WTC11 (cell line): ENCODE data around the gene SH2D3C. TPM values are rescaled to one million over a fixed set of nuclear protein-coding genes. Genes with fewer than 3 reads are reported as not detected.
A peak's percentile ranks its signal among the peaks of the same experiment; 100 is the strongest.

Experiments used
- ATAC-seq: fragments of 200-7000 bp; cut with Tn5 transposase; 2 replicates; pipeline ENCODE4 v1.10.0; 2021; ENCODE audit warnings: mild to moderate bottlenecking, moderate library complexity
- CTCF ChIA-PET: fragments of 300-600 bp; sonication (Branson Sonifier 250); formaldehyde crosslinking; loops from one replicate; lab custom pipeline; 2021; ENCODE audit warnings: antibody characterized with exemption; lab: Charles Lee
- POLR2A ChIA-PET: fragments of 350-600 bp; sonication (Branson Sonifier 250); formaldehyde crosslinking; loops from one replicate; lab custom pipeline; 2021; ENCODE audit warnings: antibody characterized with exemption; lab: Charles Lee
- DNase-seq: peaks from one replicate; pipeline ENCODE4 v3.0.0; 2021; ENCODE audit warnings: low spot score
- H3K27ac Mint-ChIP-seq: 2 replicates; pipeline ENCODE4 v1.8.0; 2021; ENCODE audit warnings: mixed read lengths
- H3K27me3 Mint-ChIP-seq: 2 replicates; pipeline ENCODE4 v1.8.0; 2021; ENCODE audit warnings: low read depth, mild to moderate bottlenecking, moderate library complexity, mixed read lengths
- H3K36me3 Mint-ChIP-seq: 2 replicates; pipeline ENCODE4 v1.8.0; 2021; ENCODE audit warnings: mixed read lengths
- H3K4me1 Mint-ChIP-seq: 2 replicates; pipeline ENCODE4 v1.8.0; 2022; ENCODE audit warnings: mixed read lengths
- H3K4me3 Mint-ChIP-seq: 2 replicates; pipeline ENCODE4 v1.8.0; 2021; ENCODE audit warnings: mild to moderate bottlenecking, moderate library complexity, mixed read lengths
- H3K9me3 Mint-ChIP-seq: 2 replicates; pipeline ENCODE4 v1.8.0; 2021; ENCODE audit warnings: mixed read lengths
- E2F5 ChIP-seq: sonication (generic); formaldehyde crosslinking; IDR thresholded peaks from 2 replicates; pipeline ENCODE4 v1.8.1; 2022; ENCODE audit warnings: mild to moderate bottlenecking, moderate library complexity, missing genetic modification reagents
- ERG ChIP-seq: fragments of 250-450 bp; sonication (Bioruptor Pico); IDR thresholded peaks from 2 replicates; pipeline ENCODE4 v1.8.0; 2021; ENCODE audit warnings: mild to moderate bottlenecking
- FOXP1 ChIP-seq: sonication (generic); formaldehyde crosslinking; IDR thresholded peaks from 2 replicates; pipeline ENCODE4 v1.8.0; 2022; ENCODE audit warnings: missing genetic modification reagents, mild to moderate bottlenecking, moderate library complexity, borderline replicate concordance
- JAZF1 ChIP-seq: fragments of 250-450 bp; sonication (Bioruptor Pico); IDR thresholded peaks from 2 replicates; pipeline ENCODE4 v1.9.0; 2021; ENCODE audit warnings: moderate library complexity, mild to moderate bottlenecking, inconsistent platforms
- MAX ChIP-seq: sonication (generic); formaldehyde crosslinking; IDR thresholded peaks from 2 replicates; pipeline ENCODE4 v1.8.0; 2022; ENCODE audit warnings: mild to moderate bottlenecking, missing genetic modification reagents
- NFATC4 ChIP-seq: fragments of 250-450 bp; sonication (Bioruptor Pico); IDR thresholded peaks from 2 replicates; pipeline ENCODE4 v1.9.0; 2021; ENCODE audit warnings: mild to moderate bottlenecking
- NFE2L1 ChIP-seq: sonication (generic); formaldehyde crosslinking; IDR thresholded peaks from 2 replicates; pipeline ENCODE4 v1.8.1; 2023; ENCODE audit warnings: missing genetic modification reagents
- RORB ChIP-seq: fragments of 250-450 bp; sonication (Bioruptor Pico); IDR thresholded peaks from 2 replicates; pipeline ENCODE4 v1.9.0; 2021; ENCODE audit warnings: mild to moderate bottlenecking
- SMAD3 ChIP-seq: sonication (generic); formaldehyde crosslinking; IDR thresholded peaks from 2 replicates; pipeline ENCODE4 v1.8.0; 2022; ENCODE audit warnings: missing genetic modification reagents, mild to moderate bottlenecking, borderline replicate concordance
- SMAD4 ChIP-seq: sonication (generic); formaldehyde crosslinking; IDR thresholded peaks from 2 replicates; pipeline ENCODE4 v1.8.0; 2022; ENCODE audit warnings: mild to moderate bottlenecking, missing genetic modification reagents
- SOX15 ChIP-seq: fragments of 250-450 bp; sonication (Bioruptor Pico); IDR thresholded peaks from 2 replicates; pipeline ENCODE4 v1.9.0; 2021; ENCODE audit warnings: mild to moderate bottlenecking
- TEAD4 ChIP-seq: sonication (generic); formaldehyde crosslinking; IDR thresholded peaks from 2 replicates; pipeline ENCODE4 v1.8.0; 2022; ENCODE audit warnings: mild to moderate bottlenecking, missing genetic modification reagents
- USF1 ChIP-seq: sonication (generic); formaldehyde crosslinking; IDR thresholded peaks from 2 replicates; pipeline ENCODE4 v1.8.0; 2022; ENCODE audit warnings: mild to moderate bottlenecking, missing genetic modification reagents
- ZBTB21 ChIP-seq: sonication (generic); formaldehyde crosslinking; IDR thresholded peaks from 2 replicates; pipeline ENCODE4 v1.8.1; 2023; ENCODE audit warnings: mild to moderate bottlenecking, missing genetic modification reagents, borderline replicate concordance
- ZBTB43 ChIP-seq: sonication (generic); formaldehyde crosslinking; IDR thresholded peaks from 2 replicates; pipeline ENCODE4 v1.8.1; 2023; ENCODE audit warnings: mild to moderate bottlenecking, missing genetic modification reagents
- ZNF121 ChIP-seq: sonication (generic); formaldehyde crosslinking; IDR thresholded peaks from 2 replicates; pipeline ENCODE4 v1.8.0; 2023; ENCODE audit warnings: missing genetic modification reagents
- ZNF232 ChIP-seq: sonication (generic); formaldehyde crosslinking; IDR thresholded peaks from 2 replicates; pipeline ENCODE4 v1.8.0; 2022; ENCODE audit warnings: mild to moderate bottlenecking, missing genetic modification reagents
- ZNF317 ChIP-seq: sonication (generic); formaldehyde crosslinking; IDR thresholded peaks from 2 replicates; pipeline ENCODE4 v1.8.1; 2023; ENCODE audit warnings: low read depth, mild to moderate bottlenecking, moderate library complexity, missing genetic modification reagents, borderline replicate concordance
- ZNF396 ChIP-seq: fragments of 250-450 bp; sonication (Bioruptor Pico); IDR thresholded peaks from 2 replicates; pipeline ENCODE4 v1.8.0; 2021; ENCODE audit warnings: mild to moderate bottlenecking, moderate library complexity, borderline replicate concordance
- ZNF423 ChIP-seq: fragments of 250-450 bp; sonication (Bioruptor Pico); IDR thresholded peaks from 2 replicates; pipeline ENCODE4 v2.1.2; 2022; ENCODE audit warnings: mild to moderate bottlenecking, moderate library complexity
- total RNA-seq: library from RNA; stranded (reverse); gene quantifications from 3 replicates; pipeline ENCODE4 v1.2.3, GENCODE V29; 2021

The SH2D3C gene
- total RNA-seq, 1 experiment from 2014 or later = 5.4 TPM

- H3K27me3 Mint-ChIP-seq = no peaks in the 10 kb centered on the region
- ATAC-seq = peak; percentile 13; the same call in 1 of the 2 replicates
- no peak overlapping the region for H3K4me3 Mint-ChIP-seq
- no peaks in the 10 kb centered on the region for H3K9me3 Mint-ChIP-seq
- ChIA-PET CTCF (interaction anchor here (0.6 to 2.9 kb wide), 11 partner anchors 8 to 171 kb away, joined by 3 to 26 read pairs (median 4); partner anchors contain the start of genes ST6GALNAC4 and TOR2A), POLR2A (interaction anchor here (0.9 to 1.2 kb wide), 2 partner anchors 16 to 48 kb away, joined by 4 to 7 read pairs; no protein-coding TSS in a partner anchor)
- no peak for DNase-seq
- H3K4me1 Mint-ChIP-seq = peaks cover 23% of the 10 kb centered on the region
- no peak overlapping the region for H3K27ac Mint-ChIP-seq
- H3K36me3 Mint-ChIP-seq = no peaks in the 10 kb centered on the region
- TF ChIP-seq JAZF1 = no peak
- TF ChIP-seq E2F5 (CRISPR knock-in tag) = no peak
- TF ChIP-seq USF1 (CRISPR knock-in tag) = 0 out of 2 replicates have a peak, but pooled peaks have one; percentile 14
Observed at GRCh38 chr9:127779136-127779981, 893 bp upstream of the SH2D3C start.

GRCh38 chr9:127777368-127777980 lies 992 bp downstream of the SH2D3C start:
- peaks cover 19% of the 10 kb centered on the region for H3K4me1 Mint-ChIP-seq
- CTCF ChIA-PET = interaction anchor here (0.7 to 0.9 kb wide), 2 partner anchors 43 to 209 kb away, joined by 3 to 4 read pairs; partner anchors contain the start of gene TOR2A

More at GRCh38 chr9:127777368-127777980, 992 bp downstream of the SH2D3C start:
- H3K4me3 Mint-ChIP-seq = no peak overlapping the region
- no peaks in the 10 kb centered on the region for H3K27me3 Mint-ChIP-seq
- H3K27ac Mint-ChIP-seq = no peak overlapping the region
- DNase-seq = no peak
- TF ChIP-seq ZNF121 (no peak), USF1 (CRISPR knock-in tag) (no peak), RORB (CRISPR knock-in tag) (no peak), ZBTB43 (CRISPR knock-in tag) (no peak), SMAD4 (CRISPR knock-in tag) (no peak), ZBTB21 (CRISPR knock-in tag) (no peak), FOXP1 (no peak), ZNF317 (CRISPR knock-in tag) (no peak), ZNF396 (CRISPR knock-in tag) (no peak), ERG (CRISPR knock-in tag) (no peak), NFATC4 (no peak), SMAD3 (CRISPR knock-in tag) (no peak), NFE2L1 (CRISPR knock-in tag) (no peak), TEAD4 (CRISPR knock-in tag) (no peak), SOX15 (CRISPR knock-in tag) (no peak), ZNF232 (CRISPR knock-in tag) (no peak), ZNF423 (CRISPR knock-in tag) (no peak), MAX (no peak), E2F5 (CRISPR knock-in tag) (no peak)
- ATAC-seq = no peak
- POLR2A ChIA-PET = no interaction called here
- H3K36me3 Mint-ChIP-seq = no peaks in the 10 kb centered on the region
- no peaks in the 10 kb centered on the region for H3K9me3 Mint-ChIP-seq
